ENCODE results near the gene FRMD4A.

DNA sequence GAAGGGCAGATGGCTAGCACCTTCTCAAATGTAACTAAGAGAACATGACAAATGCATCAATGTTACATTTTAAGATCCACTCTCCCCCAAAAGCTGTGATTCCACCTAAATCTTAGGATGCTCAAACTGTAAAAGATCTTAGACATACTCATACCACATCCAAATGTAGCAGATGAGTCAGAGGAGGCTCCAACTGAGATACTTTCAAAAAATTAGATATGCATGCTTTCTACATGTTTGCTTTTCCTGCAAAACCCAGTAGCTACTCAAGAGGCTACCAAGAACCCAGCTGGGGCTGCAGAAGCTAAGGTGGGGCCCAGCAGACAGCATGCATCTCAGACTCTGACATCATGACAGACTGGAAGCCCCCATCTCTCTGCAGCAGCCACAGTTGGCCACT, 31.4 kb upstream of the FRMD4A start:
- TF ChIP-seq, protein P1, sequence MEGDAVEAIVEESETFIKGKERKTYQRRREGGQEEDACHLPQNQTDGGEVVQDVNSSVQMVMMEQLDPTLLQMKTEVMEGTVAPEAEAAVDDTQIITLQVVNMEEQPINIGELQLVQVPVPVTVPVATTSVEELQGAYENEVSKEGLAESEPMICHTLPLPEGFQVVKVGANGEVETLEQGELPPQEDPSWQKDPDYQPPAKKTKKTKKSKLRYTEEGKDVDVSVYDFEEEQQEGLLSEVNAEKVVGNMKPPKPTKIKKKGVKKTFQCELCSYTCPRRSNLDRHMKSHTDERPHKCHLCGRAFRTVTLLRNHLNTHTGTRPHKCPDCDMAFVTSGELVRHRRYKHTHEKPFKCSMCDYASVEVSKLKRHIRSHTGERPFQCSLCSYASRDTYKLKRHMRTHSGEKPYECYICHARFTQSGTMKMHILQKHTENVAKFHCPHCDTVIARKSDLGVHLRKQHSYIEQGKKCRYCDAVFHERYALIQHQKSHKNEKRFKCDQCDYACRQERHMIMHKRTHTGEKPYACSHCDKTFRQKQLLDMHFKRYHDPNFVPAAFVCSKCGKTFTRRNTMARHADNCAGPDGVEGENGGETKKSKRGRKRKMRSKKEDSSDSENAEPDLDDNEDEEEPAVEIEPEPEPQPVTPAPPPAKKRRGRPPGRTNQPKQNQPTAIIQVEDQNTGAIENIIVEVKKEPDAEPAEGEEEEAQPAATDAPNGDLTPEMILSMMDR (conservative IDR thresholded peaks at IDR 0.05; ENCODE audit: low read length), result no peak
- TF ChIP-seq EZH2phosphoT487 (IDR thresholded peaks at IDR 0.05; ENCODE audit: borderline replicate concordance, low read depth, low read length), result no peak
